Measurements from ENCODE around the gene ARHGEF4.

DNA sequence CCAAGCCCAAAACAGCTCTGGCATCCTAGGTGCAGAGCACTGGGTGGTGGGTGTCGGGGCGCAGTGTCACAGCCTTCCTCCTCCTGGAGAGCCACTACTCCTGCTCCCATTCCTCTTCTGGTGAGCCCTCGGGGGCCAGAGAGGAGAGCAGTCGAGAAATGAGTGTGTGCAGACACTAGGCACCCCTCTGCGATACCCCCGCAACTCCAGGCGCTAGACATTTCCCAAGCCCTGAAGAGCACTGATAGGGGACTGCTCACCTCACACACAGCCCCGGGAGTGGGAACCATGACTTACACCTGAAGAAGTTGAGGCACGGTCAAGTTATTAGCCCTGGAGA is 202.4 kb downstream of the ARHGEF4 start:
- TF ChIP-seq, protein P1, sequence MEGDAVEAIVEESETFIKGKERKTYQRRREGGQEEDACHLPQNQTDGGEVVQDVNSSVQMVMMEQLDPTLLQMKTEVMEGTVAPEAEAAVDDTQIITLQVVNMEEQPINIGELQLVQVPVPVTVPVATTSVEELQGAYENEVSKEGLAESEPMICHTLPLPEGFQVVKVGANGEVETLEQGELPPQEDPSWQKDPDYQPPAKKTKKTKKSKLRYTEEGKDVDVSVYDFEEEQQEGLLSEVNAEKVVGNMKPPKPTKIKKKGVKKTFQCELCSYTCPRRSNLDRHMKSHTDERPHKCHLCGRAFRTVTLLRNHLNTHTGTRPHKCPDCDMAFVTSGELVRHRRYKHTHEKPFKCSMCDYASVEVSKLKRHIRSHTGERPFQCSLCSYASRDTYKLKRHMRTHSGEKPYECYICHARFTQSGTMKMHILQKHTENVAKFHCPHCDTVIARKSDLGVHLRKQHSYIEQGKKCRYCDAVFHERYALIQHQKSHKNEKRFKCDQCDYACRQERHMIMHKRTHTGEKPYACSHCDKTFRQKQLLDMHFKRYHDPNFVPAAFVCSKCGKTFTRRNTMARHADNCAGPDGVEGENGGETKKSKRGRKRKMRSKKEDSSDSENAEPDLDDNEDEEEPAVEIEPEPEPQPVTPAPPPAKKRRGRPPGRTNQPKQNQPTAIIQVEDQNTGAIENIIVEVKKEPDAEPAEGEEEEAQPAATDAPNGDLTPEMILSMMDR (conservative IDR thresholded peaks at IDR 0.05) = no peak
- TF ChIP-seq EZH2 (IDR thresholded peaks at IDR 0.05; ENCODE audit: low read depth) = no peak
